GM19463 (cell line): ENCODE data around the gene APEH.

Experiments used
- ATAC-seq: cut with Tn5 transposase; IDR thresholded peaks from one replicate; pipeline ENCODE4 v1.9.1; 2021; ENCODE audit warnings: mild to moderate bottlenecking, moderate library complexity; ENCODE audit not compliant: unreplicated experiment

APEH gene

DNA sequence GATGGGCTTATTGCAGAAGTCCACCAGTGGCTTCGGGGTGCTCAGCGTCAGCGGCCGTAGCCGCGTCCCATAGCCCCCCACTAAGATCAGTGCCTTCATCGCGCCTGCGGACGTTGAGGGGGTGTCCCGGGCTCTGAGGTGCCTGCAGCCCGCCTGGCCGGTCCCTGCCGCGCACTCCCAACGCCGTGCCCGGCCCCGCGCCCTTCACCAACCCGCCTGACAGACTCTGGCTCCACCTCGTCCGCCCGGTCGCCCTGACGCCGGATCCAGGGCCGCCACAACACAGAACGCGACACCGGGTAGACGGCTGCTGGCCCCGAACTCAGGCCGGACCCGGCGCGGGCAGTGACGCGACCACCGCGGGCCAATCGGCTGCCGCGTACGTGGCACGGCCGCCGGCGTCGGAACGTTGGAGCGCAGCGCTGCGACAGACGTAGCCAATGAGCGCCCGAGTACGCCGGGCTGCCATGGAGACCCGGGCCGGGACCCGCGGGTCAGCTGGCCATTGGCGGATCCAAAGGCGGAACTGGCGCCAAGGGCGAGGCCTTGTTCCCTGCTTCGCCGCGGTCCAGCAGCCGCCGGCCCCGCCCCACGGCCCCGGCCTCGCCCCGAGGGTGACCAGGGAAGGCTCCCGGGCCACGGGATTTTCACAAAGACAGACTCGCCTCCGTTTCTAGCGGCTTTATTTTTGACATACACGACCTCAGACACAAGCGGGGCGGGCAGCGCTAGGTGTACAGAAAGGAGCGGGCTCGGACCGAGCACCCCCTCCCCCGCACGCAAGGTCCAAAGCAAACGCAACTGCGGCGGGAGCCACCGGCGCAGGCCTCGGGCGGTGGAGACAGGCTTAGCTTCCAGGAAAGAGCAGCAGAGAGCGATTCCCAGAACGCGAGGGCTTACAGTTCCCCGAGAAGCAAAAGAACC, 49.7 kb downstream of the APEH start, which contains the start of gene GMPPB:
GMPPB (minus strand) TSS at position 324 of the 924 bp plus-strand sequence; CDS start at position 99, 225 bp downstream.
- peak; percentile 83 for ATAC-seq

DNA sequence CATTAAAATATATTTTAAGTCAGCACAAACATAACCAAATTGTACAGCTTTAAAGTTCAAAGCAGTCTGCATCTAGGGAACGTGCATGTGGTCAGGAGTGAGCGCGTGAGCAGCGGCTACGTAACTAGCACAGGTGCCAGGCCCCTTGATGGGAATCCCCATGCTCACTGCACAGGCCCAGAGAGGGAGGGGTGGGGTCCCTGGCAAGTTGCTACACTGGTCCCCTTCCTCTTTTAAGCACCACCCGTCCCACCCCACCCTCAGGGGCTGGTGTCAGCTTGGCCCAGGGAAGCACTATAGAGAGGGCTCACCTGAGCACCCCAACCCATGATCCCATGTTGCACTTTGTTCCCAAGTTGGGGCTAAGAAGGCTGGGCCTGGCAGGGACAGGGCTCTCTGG, 50.4 kb downstream of the APEH start:
- ATAC-seq, result no peak

DNA sequence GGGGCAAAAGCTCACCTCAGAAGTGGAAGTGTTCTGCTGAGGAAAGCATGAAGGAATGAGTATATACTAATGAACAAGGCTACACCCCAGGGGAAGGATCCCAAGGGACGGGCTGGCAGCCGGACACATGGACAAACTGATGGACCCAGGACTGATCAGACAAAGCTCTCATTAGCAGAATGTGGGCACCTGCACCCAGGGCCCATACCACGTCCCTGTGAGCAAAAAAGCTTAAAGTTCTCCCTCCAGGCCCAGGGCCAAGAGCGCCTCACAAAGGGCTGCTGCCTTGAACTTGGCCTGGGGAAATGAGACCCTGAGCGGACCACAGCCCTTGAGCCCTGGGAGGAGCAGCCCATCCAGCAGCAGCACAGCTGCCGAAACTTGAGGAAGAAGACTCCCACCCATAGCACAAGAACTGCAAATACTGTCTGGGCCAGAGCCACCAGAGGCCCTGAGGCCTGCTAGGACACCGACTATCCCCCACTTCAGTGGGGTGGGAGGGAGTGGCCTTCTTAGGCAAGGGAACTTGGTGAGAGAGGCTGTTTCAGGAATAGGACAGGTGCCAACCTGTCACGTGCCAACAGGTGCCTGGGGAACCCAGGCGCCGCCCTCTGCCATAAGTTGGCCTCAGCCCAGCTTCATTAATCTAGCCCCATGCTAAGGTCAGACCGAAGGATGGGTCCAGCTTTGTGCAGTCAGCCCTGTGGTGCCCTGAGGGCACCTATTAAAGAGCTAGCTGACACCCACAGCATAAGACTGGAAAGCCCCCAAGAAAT, 51.9 kb downstream of the APEH start:
- ATAC-seq, result no peak

DNA sequence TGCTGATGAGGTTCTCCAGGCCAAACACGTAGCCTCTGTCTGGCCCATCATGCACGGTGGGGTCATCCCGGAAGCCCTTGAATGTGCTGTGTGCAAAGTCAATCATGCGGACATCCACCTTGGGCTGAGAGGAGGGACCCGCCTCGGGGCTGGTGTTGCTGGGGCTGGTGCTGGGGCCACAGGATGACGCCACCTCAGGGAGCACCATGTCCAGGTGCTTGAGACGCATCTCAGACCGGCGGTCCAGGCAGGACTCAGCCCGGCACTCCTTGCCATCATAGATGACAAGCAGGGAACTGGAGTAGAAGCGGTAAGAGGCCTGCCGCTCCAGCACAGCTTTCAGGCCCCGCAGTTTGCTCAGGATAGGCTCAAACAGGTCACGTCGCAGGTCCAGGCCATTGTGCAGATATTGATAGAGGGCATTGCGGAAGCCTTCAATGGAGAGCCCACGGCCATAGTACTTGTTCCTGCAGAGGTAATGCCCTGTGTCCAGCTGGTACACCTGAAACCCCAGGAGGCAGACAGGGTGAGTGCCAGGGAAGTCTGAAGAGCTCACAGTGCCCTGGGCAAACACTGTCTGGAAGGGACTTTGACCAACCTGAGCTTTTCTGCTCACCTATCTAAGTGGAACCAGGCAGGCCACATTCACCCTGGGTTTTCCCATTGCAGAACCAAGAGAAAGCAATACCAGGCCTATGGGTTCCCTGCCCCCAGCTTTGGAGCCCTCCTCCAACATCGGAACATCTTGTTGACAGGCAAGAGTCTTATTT, 53.2 kb downstream of the APEH start:
- no peak for ATAC-seq

GRCh38 chr3:49727924-49728361, 53.8 kb downstream of the APEH start:
- ATAC-seq, result no peak

DNA sequence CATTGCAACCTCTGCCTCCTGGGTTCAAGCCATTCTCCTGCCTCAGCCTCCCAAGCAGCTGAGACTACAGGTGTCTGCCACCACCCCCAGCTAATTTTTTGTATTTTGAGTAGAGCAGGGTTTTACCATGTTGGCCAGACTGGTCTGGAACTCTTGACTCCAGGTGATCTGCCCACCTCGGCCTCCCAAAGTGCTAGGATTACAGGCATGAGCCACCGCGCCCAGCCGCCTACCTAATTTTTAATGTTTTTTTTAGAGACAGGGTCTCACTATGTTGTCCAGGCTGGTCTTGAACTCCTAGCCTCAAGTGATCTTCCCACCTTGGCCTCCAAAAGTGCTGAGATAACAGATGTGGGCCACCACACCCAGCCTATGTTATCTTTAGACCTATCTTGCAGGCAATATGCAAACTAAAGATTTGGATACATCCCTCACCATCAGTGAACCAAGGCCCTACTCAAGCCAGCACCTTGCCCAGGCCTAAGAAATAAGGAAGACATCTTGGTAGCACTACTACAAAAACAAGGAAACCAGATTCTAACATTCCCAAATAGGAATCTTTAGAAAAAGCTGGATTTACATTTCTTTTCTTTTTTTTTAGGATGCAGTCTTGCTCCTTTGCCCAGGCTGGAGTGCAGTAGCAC, 55.9 kb downstream of the APEH start:
- ATAC-seq, result no peak

DNA sequence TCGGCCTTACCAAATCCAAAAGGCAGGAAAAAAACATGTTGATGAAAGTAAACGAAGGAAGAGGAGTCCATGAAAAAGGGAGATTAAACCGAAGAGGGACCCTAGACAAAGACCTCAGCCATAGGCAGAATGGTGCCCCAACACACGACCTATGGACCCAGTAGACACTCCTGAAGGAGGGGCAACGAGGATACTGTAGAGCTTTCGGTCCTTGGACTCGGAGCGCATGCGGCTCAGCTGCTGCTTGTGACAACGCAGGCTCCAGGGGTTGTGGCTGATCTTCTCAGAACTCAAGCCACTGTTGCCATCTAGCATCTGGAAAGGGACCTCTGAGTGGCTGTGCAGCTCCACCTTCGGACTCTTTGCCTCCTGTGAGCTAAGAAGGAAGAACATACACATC, 58.4 kb downstream of the APEH start:
- no peak for ATAC-seq

DNA sequence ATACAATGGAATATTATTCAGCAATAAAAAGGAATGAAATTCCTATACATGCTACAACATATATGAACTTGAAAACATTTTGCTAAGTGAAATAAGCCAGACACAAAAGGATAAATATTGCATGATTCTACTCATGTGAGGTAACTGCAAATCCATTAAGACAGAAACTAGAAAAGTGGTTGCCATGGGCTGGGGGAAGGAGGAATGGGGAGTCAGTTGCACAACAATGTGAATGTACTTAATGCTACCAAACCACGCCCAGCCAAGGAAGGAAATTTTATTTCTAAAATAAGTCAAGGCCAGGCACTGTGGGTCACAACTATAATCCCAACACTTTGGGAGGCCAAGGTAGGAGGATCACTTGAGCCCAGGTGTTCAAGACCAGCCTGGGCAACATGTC, 59.4 kb downstream of the APEH start:
- no peak for ATAC-seq
